ENCODE results near the gene INTS1.

Gene INTS1

DNA sequence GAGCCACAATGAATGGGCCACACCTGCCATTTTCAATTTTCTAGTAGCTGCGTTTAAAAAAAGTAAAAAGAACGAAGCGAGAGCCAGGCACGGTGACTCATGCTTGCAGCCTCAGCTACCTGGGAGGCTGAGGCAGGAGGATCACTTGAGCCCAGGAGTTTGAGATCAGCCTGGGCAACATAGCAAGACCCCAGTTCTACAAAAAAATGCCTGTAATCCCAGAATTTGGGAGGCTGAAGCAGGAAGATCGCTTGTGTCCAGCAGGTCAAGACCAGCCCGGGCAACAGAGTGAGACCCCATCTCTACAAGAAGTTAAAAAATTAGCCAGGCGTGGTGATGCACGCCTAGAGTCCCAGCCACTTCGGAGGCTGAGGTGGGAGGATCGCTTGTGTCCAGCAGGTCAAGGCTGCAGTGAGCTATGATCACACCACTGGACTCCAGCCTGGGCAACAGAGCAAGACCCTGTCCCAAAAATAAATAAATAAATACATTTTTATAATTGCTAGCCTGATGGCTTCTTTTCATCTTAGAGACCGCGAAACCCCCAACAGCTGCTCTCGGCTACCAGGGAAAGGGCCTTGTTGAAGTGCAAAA, 77.0 kb downstream of the INTS1 start:
- Histone ChIP-seq H3K4me1 (no peaks in the 10 kb centered on the region), H3K9me3 (no peaks in the 10 kb centered on the region), H3K27me3 (ENCODE audit: low read depth) (peaks cover 9% of the 10 kb centered on the region), H3K4me3 (no peak overlapping the region), H3K36me3 (replicated peaks) (no peaks in the 10 kb centered on the region)
- in situ Hi-C loops (cut with MboI; ENCODE audit: low sequenced_read_pairs) = no loop called here
- DNase-seq (ENCODE audit: low spot score in 2 of 2) = no peak

DNA sequence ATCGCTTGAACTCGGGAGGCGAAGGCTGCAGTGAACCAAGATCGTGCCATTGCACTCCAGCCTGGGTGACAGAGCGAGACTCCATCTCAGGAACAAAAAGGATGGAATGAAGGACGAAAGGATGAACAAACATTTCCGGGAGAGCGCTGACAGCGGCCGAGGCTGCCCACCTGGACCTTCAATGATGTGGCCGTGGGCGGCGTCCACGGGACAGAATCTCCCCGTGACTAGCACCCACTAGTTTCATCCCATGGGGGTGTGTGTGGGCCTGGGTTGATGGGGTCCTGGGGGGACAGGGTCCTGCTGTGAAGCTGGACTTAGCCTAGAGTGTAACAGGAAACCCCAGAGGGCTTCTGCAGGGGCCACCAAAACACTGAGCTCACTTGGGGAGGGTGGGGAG, 77.7 kb downstream of the INTS1 start:
- Histone ChIP-seq H3K27me3 (ENCODE audit: low read depth) (peaks cover 9% of the 10 kb centered on the region), H3K36me3 (replicated peaks) (no peaks in the 10 kb centered on the region), H3K4me3 (no peak overlapping the region), H3K4me1 (no peaks in the 10 kb centered on the region), H3K9me3 (no peaks in the 10 kb centered on the region)
- in situ Hi-C loops (cut with MboI; ENCODE audit: low sequenced_read_pairs) = no loop called here
- no peak for DNase-seq (ENCODE audit: low spot score in 2 of 2)

DNA sequence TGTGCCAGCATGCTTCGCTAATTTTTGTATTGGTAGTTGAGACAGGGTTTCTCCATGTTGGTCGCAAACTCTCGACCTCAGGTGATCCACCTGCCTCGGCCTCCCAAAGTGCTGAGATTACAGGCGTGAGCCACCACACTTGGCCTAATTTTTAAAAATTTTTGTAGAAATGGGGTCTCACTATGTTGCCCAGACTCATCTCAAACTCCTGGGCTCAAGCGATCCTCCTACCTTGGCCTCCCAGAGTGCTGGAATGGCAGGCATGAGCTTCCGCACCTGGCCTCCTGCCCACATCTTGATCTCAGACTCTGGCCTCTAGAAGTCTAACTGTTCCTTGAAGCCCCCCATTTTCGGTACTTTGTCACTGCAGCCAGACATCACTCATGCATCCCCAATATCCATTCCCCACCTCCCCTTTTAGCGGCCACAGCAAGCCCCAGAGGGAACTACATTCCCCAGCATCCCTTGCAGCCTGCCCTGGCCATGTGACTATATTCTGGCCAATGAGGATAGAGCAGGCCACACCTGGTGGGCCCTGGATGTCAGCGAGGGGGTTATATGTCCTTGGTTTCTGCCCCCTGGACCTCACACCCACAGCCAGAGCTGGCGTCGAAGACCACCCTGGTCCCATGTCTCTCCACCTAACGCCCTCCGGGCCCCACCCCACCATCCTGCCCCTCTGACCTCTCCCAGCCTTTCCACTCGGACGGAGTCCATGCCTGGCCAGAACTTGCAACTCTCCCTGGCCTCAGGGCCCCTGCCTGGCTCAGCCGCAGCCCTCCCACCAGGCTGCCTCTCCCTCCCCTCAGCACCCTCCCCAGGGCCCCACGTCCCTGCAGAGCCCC, 78.7 kb downstream of the INTS1 start:
- no peaks in the 10 kb centered on the region for H3K9me3 ChIP-seq
- DNase-seq (ENCODE audit: low spot score in 2 of 2) = peak in 1 of 2 experiments; percentile 41
- H3K4me1 ChIP-seq = no peaks in the 10 kb centered on the region
- no peaks in the 10 kb centered on the region for H3K36me3 ChIP-seq (replicated peaks)
- H3K4me3 ChIP-seq = no peak overlapping the region
- H3K27me3 ChIP-seq (ENCODE audit: low read depth) = peaks cover 9% of the 10 kb centered on the region
- in situ Hi-C loops (cut with MboI; ENCODE audit: low sequenced_read_pairs) = no loop called here

DNA sequence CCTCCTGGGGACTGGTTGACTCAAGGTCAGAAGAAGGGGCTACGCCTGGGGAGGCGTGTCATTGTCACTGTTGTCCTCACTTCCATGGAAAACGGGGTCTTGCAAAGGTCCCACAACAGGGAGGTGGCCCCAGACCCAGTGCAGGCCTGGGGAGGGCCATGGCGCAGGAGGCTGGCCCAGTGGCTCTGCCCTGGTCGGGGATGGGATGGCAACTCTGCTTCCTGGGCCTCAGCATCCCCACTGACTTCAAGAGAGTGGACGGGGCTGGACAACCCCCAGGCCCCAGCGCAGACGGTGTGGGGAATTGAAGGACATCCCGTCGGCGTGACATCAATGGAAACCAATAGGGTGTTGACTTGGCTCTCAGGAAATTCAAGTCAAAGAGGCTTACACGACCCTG, 80.1 kb downstream of the INTS1 start:
- no peak for DNase-seq (ENCODE audit: low spot score in 2 of 2)
- no peaks in the 10 kb centered on the region for H3K9me3 ChIP-seq
- H3K4me1 ChIP-seq = no peaks in the 10 kb centered on the region
- no peak overlapping the region for H3K4me3 ChIP-seq
- H3K36me3 ChIP-seq (replicated peaks) = no peaks in the 10 kb centered on the region
- in situ Hi-C loops (cut with MboI; ENCODE audit: low sequenced_read_pairs) = no loop called here
- H3K27me3 ChIP-seq (ENCODE audit: low read depth) = peaks cover 9% of the 10 kb centered on the region

DNA sequence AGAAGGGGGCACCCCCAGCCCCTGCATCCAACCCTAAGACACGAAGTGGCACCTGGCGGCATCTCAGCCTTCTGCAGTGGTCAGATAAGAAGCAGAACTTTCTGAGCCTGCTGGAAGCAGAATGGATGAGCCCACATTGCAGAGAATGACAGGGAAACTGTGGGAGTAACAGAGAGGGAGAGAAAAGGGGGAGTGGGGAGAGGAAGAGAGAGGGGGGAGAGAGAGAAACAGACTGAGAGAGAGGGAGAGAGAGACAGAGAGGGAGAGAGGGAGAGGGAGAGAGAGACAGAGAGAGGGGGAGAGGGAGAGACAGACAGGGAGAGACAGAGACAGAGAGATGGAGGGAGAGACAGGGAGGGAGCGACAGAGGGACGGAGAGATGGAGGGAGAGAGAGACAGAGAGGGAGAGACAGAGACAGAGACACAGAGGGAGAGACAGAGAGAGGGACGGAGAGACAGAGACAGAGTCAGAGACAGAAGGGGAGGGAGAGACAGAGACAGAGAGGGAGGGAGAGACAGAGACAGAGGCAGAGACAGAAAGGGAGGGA, 80.9 kb downstream of the INTS1 start:
- in situ Hi-C loops (cut with MboI; ENCODE audit: low sequenced_read_pairs) = no loop called here
- H3K36me3 ChIP-seq (replicated peaks) = no peaks in the 10 kb centered on the region
- DNase-seq (ENCODE audit: low spot score in 2 of 2) = no peak
- no peak overlapping the region for H3K4me3 ChIP-seq
- no peaks in the 10 kb centered on the region for H3K4me1 ChIP-seq
- H3K27me3 ChIP-seq (ENCODE audit: low read depth) = peaks cover 9% of the 10 kb centered on the region
- no peaks in the 10 kb centered on the region for H3K9me3 ChIP-seq

DNA sequence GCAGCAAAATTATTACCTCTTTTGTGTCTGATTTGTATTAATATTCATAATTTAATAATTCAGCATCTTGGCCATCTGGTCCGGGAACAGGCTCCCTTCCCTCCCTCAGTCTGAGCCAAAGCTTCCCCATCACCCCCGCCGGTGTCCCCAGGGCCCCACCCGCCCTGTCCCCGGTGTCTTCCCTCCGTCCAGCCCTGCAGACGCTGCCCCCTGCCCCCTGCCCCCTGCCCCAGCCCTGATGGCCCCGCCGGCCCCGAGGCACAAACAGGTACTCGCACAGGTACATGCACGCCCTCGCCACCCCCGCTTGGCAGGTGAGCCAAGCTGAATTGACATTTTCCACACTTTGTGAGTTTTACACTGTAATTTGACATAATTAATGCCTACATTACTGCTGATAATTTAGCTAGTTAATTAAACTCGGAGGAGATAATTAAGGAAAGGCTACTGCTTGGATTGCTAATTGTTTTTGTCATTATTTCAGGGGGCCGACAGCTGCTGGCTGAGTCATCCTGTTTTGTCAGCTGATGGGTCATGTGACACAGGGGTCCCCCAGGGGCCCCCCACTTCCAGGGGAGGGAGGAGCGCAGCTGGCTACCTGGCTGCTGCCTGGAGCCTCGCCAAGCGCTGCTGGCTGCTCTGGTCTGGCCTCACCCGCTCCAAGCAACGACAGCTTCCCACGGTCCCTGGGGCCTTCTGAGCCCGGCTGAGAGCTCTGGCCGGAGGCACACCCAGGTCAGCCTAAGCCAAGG, 81.5 kb downstream of the INTS1 start:
- in situ Hi-C loops (cut with MboI; ENCODE audit: low sequenced_read_pairs) = no loop called here
- no peak overlapping the region for H3K4me3 ChIP-seq
- H3K4me1 ChIP-seq = no peaks in the 10 kb centered on the region
- no peaks in the 10 kb centered on the region for H3K9me3 ChIP-seq
- no peak for DNase-seq (ENCODE audit: low spot score in 2 of 2)
- no peaks in the 10 kb centered on the region for H3K36me3 ChIP-seq (replicated peaks)
- H3K27me3 ChIP-seq (ENCODE audit: low read depth) = peaks cover 11% of the 10 kb centered on the region

DNA sequence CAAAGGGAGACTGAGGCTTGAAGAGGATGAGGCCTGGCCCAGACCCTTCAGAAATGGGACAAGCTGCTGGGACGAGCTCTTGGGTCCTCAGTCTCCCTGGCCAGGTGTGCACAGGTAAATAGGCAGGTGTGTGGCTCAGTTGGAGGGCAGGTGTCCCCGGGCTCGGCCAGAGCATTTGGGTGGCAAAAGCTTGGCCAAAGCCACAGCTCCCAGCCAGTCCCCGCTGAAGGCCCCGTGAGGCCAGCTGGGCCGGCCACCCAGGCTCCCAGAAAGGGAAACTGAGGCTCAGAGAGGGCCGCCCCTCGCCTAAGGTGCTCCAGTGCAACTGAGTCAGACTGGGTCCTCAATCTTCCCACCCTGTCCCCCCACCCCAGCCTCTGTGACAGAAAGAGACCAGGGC, 82.2 kb downstream of the INTS1 start:
- no peaks in the 10 kb centered on the region for H3K36me3 ChIP-seq (replicated peaks)
- peaks cover 16% of the 10 kb centered on the region for H3K27me3 ChIP-seq (ENCODE audit: low read depth)
- in situ Hi-C loops (cut with MboI; ENCODE audit: low sequenced_read_pairs) = no loop called here
- no peaks in the 10 kb centered on the region for H3K9me3 ChIP-seq
- no peaks in the 10 kb centered on the region for H3K4me1 ChIP-seq
- DNase-seq (ENCODE audit: low spot score in 2 of 2) = no peak
- no peak overlapping the region for H3K4me3 ChIP-seq

DNA sequence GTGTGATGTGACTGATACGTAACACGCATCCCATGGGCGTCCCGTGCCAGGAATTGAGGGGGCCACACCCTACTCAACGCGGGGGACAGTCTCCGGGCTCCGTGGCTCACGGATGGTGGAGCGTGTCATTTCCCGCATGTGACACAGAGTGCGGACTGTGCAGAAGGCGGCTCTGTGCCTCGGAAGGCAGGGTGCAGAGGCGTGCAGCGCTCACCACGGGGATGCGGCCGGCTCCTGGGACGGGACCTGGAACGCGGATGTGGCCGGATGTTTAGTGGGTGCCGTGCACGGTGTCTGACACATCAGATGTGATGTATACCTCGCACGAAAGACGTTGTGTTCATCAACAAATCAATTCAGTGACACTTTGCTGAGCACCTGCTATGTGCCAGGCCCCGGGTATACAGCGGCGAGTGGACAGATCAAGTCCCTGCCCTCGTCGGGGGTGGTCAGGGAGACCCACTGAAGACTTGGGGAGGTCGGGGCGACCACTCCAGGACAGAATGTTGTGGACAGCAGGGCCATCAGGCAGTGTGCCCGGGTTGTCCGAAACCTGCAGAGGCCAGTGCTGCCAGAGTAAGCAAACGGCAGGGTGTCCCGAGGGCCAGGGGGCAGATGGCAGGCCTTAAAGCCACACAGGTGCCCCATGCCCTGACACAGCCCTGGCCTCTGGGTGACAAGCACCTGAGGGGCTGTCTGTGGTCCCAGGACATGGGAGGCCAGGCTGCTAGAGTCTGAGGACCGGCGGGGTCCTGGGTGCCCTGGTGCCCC, 83.0 kb downstream of the INTS1 start:
- H3K4me3 ChIP-seq = no peak overlapping the region
- DNase-seq (ENCODE audit: low spot score in 2 of 2) = no peak
- H3K36me3 ChIP-seq (replicated peaks) = no peaks in the 10 kb centered on the region
- in situ Hi-C loops (cut with MboI; ENCODE audit: low sequenced_read_pairs) = no loop called here
- H3K4me1 ChIP-seq = no peaks in the 10 kb centered on the region
- H3K9me3 ChIP-seq = no peaks in the 10 kb centered on the region
- peaks cover 16% of the 10 kb centered on the region for H3K27me3 ChIP-seq (ENCODE audit: low read depth)
